Lower lobe of right lung (tissue), 2 donors: Measurements from ENCODE around the gene SCN1A. TPM values are rescaled to one million over a fixed set of nuclear protein-coding genes. Genes with fewer than 3 reads are reported as not detected.
"Not testable (repeated sequence)": the region's sequence is repeated elsewhere in the genome, so short reads cannot be mapped to it uniquely, and the experiment has no call there.

Experiments used
- ATAC-seq, 2 donors: fragments of 200-7000 bp; cut with Tn5 transposase; one replicate each; pipeline ENCODE4 v1.9.1; 2020 to 2022; ENCODE audit warnings: mild to moderate bottlenecking in 2 of 2, moderate library complexity in 2 of 2
- DNase-seq: peaks from one replicate; pipeline ENCODE4 v3.0.0-alpha.2; 2020
- H3K27ac ChIP-seq: fragments of 200-600 bp; one replicate; pipeline ENCODE4 v1.8.0; 2022
- H3K27me3 ChIP-seq: fragments of 200-600 bp; one replicate; pipeline ENCODE4 v1.8.0; 2022; ENCODE audit warnings: low read depth
- H3K36me3 ChIP-seq: fragments of 200-600 bp; one replicate; pipeline ENCODE4 v1.8.0; 2022; ENCODE audit warnings: mild to moderate bottlenecking
- H3K4me1 ChIP-seq: fragments of 200-600 bp; one replicate; pipeline ENCODE4 v1.8.0; 2022
- H3K4me3 ChIP-seq: fragments of 200-600 bp; one replicate; pipeline ENCODE4 v1.8.0; 2022; ENCODE audit warnings: mild to moderate bottlenecking
- H3K9me3 ChIP-seq: fragments of 200-600 bp; one replicate; pipeline ENCODE4 v1.8.0; 2022
- CTCF ChIP-seq: fragments of 200-600 bp; IDR thresholded peaks from one replicate; pipeline ENCODE4 v1.8.0; 2022; ENCODE audit warnings: antibody characterized with exemption, mild to moderate bottlenecking
- intact Hi-C: fragments of 100-400 bp; cut with DNase I; formaldehyde crosslinking; loops from one replicate; pipeline ENCODE4 v1.11.0; 2022
- total RNA-seq: library from RNA; stranded (reverse); fragmentation: NEBNext Ultra II Directional; extraction: Animal tissue kit (Norgen Biotek cat#: 25700); gene quantifications from one replicate; pipeline ENCODE4 v1.2.1, GENCODE V29; 2021
- donor health status: DM: no; HTN: yes; CAD: no; lungs with severe emphysema.

SCN1A gene
- total RNA-seq, 1 donor from 2014 or later: 19.1 TPM

- ATAC-seq (no peak), DNase-seq (no peak)
- H3K9me3 ChIP-seq: no peaks in the 10 kb centered on the region
- intact Hi-C loops: no loop called here
- H3K36me3 ChIP-seq: no peaks in the 10 kb centered on the region
- no peak for TF ChIP-seq CTCF
- no peak overlapping the region for H3K4me3 ChIP-seq
- H3K27ac ChIP-seq: no peak overlapping the region
- no peaks in the 10 kb centered on the region for H3K4me1 ChIP-seq
- H3K27me3 ChIP-seq: no peaks in the 10 kb centered on the region
Measured at GRCh38 chr2:165989851-165990250, 138.0 kb downstream of the SCN1A start.

- ATAC-seq: no peak
- Histone ChIP-seq H3K27me3 (no peaks in the 10 kb centered on the region), H3K36me3 (no peaks in the 10 kb centered on the region), H3K9me3 (no peaks in the 10 kb centered on the region), H3K4me3 (no peak overlapping the region), H3K27ac (no peak overlapping the region), H3K4me1 (no peaks in the 10 kb centered on the region)
- no peak for TF ChIP-seq CTCF
- intact Hi-C loops: no loop called here
- DNase-seq: no peak
Measured at GRCh38 chr2:165985120-165985519, 142.7 kb downstream of the SCN1A start.

GRCh38 chr2:165972161-165972560, 155.7 kb downstream of the SCN1A start:
- H3K27ac ChIP-seq, H3K27me3 ChIP-seq, ATAC-seq, H3K4me3 ChIP-seq, intact Hi-C loops, DNase-seq, H3K4me1 ChIP-seq, H3K36me3 ChIP-seq, H3K9me3 ChIP-seq: not testable (repeated sequence)

GRCh38 chr2:165970663-165971062, 157.2 kb downstream of the SCN1A start:
- no peaks in the 10 kb centered on the region for H3K9me3 ChIP-seq
- intact Hi-C loops: no loop called here
- no peaks in the 10 kb centered on the region for H3K4me1 ChIP-seq
- no peaks in the 10 kb centered on the region for H3K36me3 ChIP-seq
- TF ChIP-seq CTCF: no peak
- H3K4me3 ChIP-seq: no peak overlapping the region
- H3K27me3 ChIP-seq: no peaks in the 10 kb centered on the region
- ATAC-seq (no peak), DNase-seq (no peak)
- no peak overlapping the region for H3K27ac ChIP-seq

GRCh38 chr2:165969227-165969626, 158.6 kb downstream of the SCN1A start:
- Histone ChIP-seq H3K9me3 (no peaks in the 10 kb centered on the region), H3K27ac (no peak overlapping the region), H3K4me3 (no peak overlapping the region), H3K36me3 (no peaks in the 10 kb centered on the region), H3K4me1 (no peaks in the 10 kb centered on the region), H3K27me3 (no peaks in the 10 kb centered on the region)
- no peak for TF ChIP-seq CTCF
- intact Hi-C loops: no loop called here
- ATAC-seq (no peak), DNase-seq (no peak)

GRCh38 chr2:165967746-165968145, 160.1 kb downstream of the SCN1A start:
- Histone ChIP-seq H3K27ac (no peak overlapping the region), H3K36me3 (no peaks in the 10 kb centered on the region), H3K27me3 (no peaks in the 10 kb centered on the region), H3K4me1 (no peaks in the 10 kb centered on the region), H3K9me3 (no peaks in the 10 kb centered on the region), H3K4me3 (no peak overlapping the region)
- no peak for DNase-seq
- no peak for TF ChIP-seq CTCF
- intact Hi-C loops: no loop called here
- no peak for ATAC-seq
